ENCODE data around the gene TENM4.

- TF ChIP-seq CTCF (IDR thresholded peaks at IDR 0.05) (no peak), ETV6 (CRISPR knock-in tag; IDR thresholded peaks at IDR 0.05) (no peak), JUN (CRISPR knock-in tag; IDR thresholded peaks at IDR 0.05) (no peak), ATF1 (CRISPR knock-in tag; IDR thresholded peaks at IDR 0.05) (no peak), MAX (CRISPR knock-in tag; IDR thresholded peaks at IDR 0.05) (no peak), CREB1 (CRISPR knock-in tag; IDR thresholded peaks at IDR 0.05) (no peak), NFYB (CRISPR knock-in tag; conservative IDR thresholded peaks at IDR 0.05; ENCODE audit: low read depth) (no peak), ZNF263 (CRISPR knock-in tag; IDR thresholded peaks at IDR 0.05; ENCODE audit: low read depth) (no peak), FOXP1 (CRISPR knock-in tag; IDR thresholded peaks at IDR 0.05; ENCODE audit: borderline replicate concordance) (no peak), ZSCAN18 (CRISPR knock-in tag; IDR thresholded peaks at IDR 0.05) (no peak), ATF6 (CRISPR knock-in tag; IDR thresholded peaks at IDR 0.05) (no peak), HMGXB4 (CRISPR knock-in tag; IDR thresholded peaks at IDR 0.05) (no peak), PREB (CRISPR knock-in tag; IDR thresholded peaks at IDR 0.05; ENCODE audit: borderline replicate concordance) (no peak), KAT7 (CRISPR knock-in tag; IDR thresholded peaks at IDR 0.05; ENCODE audit: borderline replicate concordance) (no peak)
Measured at GRCh38 chr11:78722786-78723185, 718.0 kb downstream of the TENM4 start.

All from WTC11 (cell line).